GM21367 (cell line): ENCODE data around the gene SCP2D1.
"Not testable (repeated sequence)": the region's sequence is repeated elsewhere in the genome, so short reads cannot be mapped to it uniquely, and the experiment has no call there.

Experiments
- ATAC-seq: cut with Tn5 transposase; IDR thresholded peaks from one replicate; pipeline ENCODE4 v1.9.1; 2021; ENCODE audit not compliant: unreplicated experiment

Gene SCP2D1

GRCh38 chr20:18813483-18813882 is at the start of gene SCP2D1:
Gene SCP2D1, plus strand, starts transcription at chr20:18813783. Its CDS starts 33 bp downstream, at chr20:18813816.
- no peak for ATAC-seq

DNA sequence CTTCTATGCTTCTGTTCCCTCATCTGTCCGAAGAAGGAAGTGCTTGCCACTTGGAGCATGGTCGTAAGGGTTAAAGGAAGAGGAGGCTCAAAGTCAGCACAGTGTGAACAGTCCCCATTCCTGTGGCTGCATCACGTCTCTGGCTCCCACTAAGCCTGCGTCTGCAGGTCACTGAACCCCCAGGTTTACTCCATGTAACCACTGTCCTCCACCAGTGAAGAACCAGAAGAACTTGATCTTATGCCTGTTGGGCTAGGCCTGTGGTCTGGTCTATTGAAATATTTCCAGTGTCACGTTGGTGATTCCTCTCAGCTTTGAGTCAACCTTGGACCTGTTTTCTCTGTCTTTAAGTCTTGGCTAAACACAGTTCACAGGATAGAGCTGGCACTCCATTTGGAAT is 45.9 kb upstream of the SCP2D1 start:
- no peak for ATAC-seq

- ATAC-seq = no peak
Observed at GRCh38 chr20:18773566-18773965, 40.0 kb upstream of the SCP2D1 start.

DNA sequence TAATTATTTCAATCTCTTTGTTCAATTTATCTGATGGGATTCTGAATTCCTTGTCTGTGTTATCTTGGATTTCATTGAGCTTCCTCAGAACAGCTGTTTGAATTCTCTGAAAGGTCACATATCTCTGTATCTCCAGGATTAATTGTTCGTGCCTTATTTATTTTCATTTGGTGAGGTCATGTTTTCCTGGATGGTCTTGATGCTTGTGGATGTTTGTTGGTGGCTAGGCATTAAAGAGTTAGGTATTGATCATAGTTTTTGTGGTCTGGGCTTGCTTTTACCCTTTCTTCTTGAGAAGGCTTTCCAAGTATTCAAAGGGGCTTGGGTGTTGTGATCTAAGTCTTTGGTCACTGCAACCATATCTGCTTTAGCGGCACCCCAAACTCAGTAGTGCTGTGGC is 39.4 kb upstream of the SCP2D1 start:
- no peak for ATAC-seq

GRCh38 chr20:18775633-18776032 is 38.0 kb upstream of the SCP2D1 start:
- ATAC-seq = no peak

- ATAC-seq = no peak
Observed at GRCh38 chr20:18778690-18779392, 34.7 kb upstream of the SCP2D1 start.

DNA sequence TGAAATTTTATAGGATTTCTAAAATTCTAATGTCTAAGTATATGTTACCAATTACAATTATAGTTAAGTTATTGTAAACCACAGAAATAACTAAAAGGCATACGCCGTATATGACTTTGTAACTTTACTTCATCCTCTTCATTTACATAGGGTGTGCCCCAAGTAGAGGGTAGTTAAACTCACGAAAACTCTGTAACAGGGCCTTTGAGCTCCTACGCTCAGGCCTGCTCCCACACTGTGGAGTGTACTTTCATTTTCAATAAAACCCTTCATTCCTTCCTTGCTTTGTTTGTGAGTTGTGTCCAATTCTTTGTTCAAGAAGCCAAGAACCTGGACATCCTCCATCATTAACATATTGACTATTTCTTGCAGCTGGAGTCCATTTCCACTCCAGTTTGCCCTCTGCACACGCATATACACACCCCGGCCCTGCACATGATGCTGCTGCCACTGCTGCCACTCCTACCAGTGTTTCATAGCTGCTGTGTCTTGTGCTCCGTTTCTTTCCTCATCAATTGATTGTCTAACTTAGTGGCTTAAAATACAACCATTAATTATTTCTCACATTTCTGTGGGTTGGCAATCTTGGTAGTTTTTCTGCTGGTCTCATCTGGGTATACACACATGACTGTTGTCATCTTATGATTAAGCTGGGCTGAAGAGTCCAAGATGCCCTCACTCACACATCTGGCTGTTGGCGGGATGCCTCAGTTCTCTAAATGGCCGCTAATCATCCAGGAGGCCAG is 33.0 kb upstream of the SCP2D1 start:
- no peak for ATAC-seq

GRCh38 chr20:18781509-18781908 is 32.1 kb upstream of the SCP2D1 start:
- no peak for ATAC-seq

GRCh38 chr20:18783385-18783959 is 30.1 kb upstream of the SCP2D1 start:
- no peak for ATAC-seq

DNA sequence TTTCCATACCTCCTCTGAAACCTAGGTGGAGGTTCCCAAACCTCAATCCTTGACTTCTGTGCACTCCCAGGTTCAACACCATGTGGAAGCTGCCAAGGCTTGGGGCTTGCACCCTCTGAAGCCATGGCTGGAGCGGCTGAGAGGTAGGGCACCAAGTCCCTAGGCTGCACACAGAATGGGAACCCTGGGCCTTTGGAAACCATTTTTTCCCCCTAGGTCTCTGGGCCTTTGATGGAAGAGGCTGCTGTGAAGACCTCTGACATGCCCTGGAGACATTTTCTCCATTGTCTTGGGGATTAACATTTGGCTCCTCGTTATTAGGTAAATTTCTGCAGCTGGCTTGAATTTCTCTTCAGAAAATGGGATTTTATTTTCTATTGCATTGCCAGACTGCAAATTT is 26.5 kb upstream of the SCP2D1 start:
- not testable (repeated sequence) for ATAC-seq

DNA sequence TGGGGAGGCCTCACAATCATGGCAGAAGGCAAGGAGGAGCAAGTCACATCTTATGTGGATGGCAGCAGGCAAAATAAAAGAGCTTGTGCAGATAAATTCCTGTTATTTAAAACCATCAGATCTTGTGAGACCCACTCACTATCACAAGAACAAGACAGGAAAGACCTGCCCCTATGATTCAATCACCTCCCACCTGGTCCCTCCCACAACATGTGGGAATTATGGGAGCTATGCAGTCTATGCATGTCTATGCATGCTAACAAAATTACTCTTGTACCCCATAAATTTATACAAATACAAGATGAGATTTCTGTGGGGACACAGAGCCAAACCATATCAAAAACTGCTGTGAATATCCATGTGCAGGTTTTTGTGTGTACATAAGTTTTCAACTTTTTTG is 25.6 kb upstream of the SCP2D1 start:
- no peak for ATAC-seq

DNA sequence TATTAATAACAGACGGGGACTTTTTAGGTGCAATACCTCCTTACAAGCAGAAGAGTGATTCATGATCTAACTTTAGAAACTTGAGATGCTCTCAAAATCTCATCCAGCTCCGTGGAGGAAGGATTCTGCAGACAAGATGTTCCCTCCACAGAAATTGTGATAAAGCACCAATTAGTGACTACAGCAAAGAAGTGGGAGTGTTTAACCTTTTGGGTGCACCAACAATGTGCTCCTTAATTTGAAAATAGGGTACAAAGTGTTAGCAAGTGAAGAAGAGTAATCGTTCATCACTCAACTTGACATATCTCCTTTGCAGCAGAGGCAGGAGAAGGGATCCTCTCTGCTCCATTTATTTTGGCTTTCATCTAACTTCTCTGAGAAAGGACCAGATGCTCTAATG is 22.8 kb upstream of the SCP2D1 start:
- no peak for ATAC-seq

DNA sequence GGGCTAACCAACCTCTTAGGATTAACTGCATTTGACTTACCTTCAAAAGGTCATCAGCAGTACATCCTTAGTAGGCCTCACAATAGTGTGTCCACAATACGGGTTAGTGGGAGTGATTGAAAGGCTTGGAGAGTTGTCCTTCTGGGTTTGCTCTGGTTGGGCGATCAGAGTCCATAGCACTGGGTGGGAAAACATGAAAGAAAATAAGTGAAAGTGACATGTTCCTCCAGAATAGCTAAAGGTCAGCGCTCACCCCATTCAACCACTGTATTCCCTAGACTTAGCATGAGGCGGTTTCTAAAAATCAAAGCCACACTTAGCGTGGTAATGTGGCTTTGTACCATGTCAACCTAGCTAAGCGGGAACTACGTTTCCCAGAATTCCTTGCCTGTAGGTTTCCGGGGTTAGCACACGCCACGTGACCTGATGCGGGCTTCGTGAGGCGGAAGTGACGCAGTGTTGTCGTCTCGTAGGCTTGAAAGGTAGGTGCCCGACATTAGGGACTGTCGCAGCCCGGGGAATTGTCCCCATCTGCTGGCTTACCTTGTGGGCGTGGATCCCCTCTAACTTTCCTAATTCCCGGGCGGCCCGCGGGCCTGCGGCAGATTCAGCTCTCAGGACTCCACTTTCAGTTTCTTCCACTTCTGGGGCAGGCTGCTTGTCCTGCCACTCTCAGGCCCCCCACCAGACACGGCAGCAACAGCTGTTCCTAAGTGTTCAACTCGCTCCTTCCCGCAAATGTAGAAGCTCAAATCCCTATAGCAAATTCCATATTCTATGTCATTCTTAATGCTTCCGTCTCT is 19.8 kb upstream of the SCP2D1 start:
- peak; percentile 95 for ATAC-seq

DNA sequence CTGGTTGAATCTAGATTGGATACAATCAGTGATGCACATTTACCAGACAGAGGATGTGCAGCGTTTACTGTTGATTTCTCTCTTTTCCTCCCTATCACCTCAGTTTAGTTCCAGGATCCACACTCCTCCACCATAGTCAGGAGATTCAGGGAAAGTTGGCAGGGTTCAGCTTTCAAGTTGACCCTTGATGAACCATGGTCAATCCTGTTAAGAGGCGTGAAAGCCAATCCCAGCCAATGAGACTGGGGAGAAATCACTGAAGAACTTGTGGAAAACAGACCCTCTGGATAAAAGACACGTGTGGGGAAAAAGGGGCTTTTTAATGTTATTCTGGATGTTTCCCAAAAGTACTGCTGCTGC is 19.2 kb upstream of the SCP2D1 start:
- no peak for ATAC-seq

DNA sequence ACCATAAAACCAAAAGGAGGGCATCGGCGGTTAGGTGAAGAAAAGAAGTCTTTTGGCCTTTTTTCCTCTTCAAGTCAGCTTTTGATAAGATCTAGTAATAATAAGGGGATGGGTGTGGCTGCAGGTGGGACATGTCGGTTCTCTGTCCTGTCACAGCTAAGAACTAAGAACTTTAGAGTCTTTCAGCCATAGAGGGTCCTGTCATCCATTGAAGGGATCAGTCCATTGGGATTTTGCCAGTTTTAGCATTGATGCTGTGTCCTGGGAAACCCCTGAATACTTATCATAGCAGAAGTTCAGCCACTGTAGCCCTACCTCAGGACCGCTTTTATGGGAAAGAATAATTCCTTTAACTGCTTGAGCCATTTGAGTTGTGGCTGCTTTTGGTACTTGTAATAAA is 18.2 kb upstream of the SCP2D1 start:
- no peak for ATAC-seq

DNA sequence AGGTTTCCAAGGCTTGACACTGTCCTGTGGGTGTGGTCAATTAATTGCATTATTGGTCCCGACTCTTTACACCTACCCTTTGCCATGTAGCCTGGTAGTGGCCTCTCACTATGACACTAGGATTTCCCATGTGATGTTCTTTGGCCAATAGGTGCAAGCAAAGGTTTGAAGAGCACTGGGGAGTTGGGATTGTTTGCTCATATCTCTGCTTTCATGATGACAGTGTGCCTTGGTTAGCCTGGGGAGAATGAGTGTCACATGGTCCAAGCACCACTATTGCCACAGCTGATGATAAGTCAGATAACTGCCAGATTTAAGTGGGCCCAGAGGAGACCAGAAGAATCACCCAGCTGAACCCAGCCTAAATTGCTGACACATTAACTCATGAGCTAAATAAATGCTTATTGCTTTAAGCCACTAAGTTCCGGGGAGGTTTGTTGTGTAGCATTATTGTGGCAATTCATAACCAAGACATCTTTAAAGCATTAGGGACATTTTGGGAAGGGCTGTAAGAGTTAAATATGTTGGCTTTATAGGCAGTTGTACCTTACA is 17.2 kb upstream of the SCP2D1 start:
- ATAC-seq = no peak

GRCh38 chr20:18801516-18801915 is 12.1 kb upstream of the SCP2D1 start:
- no peak for ATAC-seq

DNA sequence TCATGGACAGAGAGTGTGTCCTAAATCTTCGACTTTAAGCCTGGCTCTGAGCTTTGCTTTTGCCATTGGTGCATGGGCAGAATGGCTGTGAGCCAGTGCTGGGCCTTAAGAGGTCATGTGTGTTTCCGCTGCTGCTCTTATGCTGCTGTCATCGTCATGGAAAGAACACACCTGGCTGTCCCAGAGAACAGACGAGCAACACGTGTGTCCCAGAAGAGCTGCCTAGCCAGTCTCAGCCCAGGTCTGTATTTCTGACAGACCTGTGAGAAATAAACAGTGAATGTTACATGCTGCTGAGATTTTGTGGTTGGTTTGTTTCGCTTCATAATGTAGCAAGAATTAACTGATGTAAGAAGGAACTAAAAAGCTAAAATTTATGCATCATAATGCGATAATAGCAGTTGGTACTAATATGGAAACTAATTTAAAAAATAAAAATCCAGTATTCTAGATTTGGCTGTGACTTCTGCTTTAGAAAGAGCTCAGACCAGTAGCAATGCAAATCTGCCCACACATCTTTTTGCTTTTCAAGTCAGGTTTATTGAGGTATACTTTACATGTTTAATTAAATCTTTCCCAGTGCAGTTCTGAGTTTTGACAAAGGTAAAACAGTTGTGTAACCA is 11.5 kb upstream of the SCP2D1 start:
- no peak for ATAC-seq

GRCh38 chr20:18805881-18806280 is 7.7 kb upstream of the SCP2D1 start:
- ATAC-seq = no peak

DNA sequence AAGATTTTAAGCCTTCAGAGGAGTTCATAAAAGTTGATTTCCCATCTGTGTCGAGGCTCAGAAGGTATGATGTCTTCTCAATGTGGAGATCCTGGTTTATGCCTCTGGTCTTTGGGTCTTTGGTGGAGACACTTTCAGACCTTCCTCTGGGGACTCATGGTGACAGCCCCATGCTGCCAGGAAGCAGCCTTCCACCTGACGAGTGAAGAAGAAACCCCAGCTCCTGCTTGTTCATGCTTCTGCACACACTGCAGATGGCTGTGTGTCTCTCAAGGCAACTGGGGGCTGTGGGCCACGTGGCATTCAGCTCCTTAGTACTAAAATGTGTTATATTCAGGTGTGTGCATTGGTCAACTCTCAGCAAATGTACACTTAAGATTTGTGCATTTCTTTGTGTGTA is 4.9 kb upstream of the SCP2D1 start:
- ATAC-seq = no peak

DNA sequence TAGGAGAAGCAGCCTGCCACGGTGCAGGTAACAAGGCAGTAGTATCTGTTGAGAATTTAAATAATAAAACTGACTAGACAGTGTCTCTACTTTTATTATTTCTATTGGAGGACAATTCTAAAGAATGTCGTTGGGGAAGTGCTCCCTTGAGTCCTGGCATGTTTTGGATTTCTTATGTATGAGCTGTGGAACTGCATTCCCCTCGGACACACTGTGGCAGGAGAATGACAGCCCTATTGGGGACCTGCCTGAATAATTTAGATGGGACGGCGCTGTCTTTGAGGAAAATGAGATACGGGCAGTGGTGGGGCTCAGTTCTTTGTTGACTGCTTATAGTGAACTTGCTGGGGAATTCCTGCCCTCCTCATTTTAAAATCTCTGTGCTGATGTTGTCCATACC is 2.4 kb upstream of the SCP2D1 start:
- no peak for ATAC-seq
